Kidney epithelial cell (primary cell): Measurements from ENCODE around the gene OR52M1. TPM values are rescaled to one million over a fixed set of nuclear protein-coding genes. Genes with fewer than 3 reads are reported as not detected.

Source experiments
- DNase-seq: peaks from one replicate; pipeline ENCODE4 v3.0.0-alpha.2; 2010; ENCODE audit warnings: low read depth
- H3K27me3 ChIP-seq: 2 replicates; pipeline ENCODE4 v1.6.0; 2011; ENCODE audit warnings: low read length; ENCODE audit not compliant: control insufficient read depth, insufficient read depth
- H3K36me3 ChIP-seq: 2 replicates; pipeline ENCODE4 v1.5.1; 2011; ENCODE audit warnings: low read length; ENCODE audit not compliant: control insufficient read depth, insufficient read depth
- H3K4me3 ChIP-seq: 2 replicates; pipeline ENCODE4 v1.5.1; 2011; ENCODE audit warnings: low read depth, mild to moderate bottlenecking, control low read depth, low read length
- CTCF ChIP-seq: IDR thresholded peaks from 2 replicates; pipeline ENCODE4 v1.5.1; 2011; ENCODE audit warnings: mild to moderate bottlenecking, moderate library complexity, low read length, control low read depth, inconsistent platforms; ENCODE audit not compliant: insufficient read depth, poor library complexity, severe bottlenecking
- total RNA-seq: library from RNA; depleted of rRNA; stranded (reverse); fragments of >200 nt; gene quantifications from 2 replicates; pipeline ENCODE4 v1.2.3, GENCODE V29; 2015

Gene OR52M1
- total RNA-seq: not detected in 2 replicates

- no peak for TF ChIP-seq CTCF
These were observed at the start of gene OR52M1 for GRCh38 chr11:4544891-4545290. OR52M1 (plus strand) TSS chr11:4545191; CDS start chr11:4545191, 0 bp downstream.

GRCh38 chr11:4495487-4495886 is 49.5 kb upstream of the OR52M1 start:
- no peaks in the 10 kb centered on the region for H3K27me3 ChIP-seq
- no peak overlapping the region for H3K4me3 ChIP-seq
- DNase-seq: no peak
- TF ChIP-seq CTCF: no peak
- H3K36me3 ChIP-seq: no peaks in the 10 kb centered on the region

More at GRCh38 chr11:4544891-4545290, at the start of gene OR52M1:
- Histone ChIP-seq H3K4me3 (no peak within 1 kb of the TSS), H3K27me3 (no peaks in the 10 kb centered on the region), H3K36me3 (no peaks in the 10 kb centered on the region)
- DNase-seq: no peak

- no peak for DNase-seq
- no peak for TF ChIP-seq CTCF
- H3K4me3 ChIP-seq: no peak overlapping the region
- no peaks in the 10 kb centered on the region for H3K27me3 ChIP-seq
- no peaks in the 10 kb centered on the region for H3K36me3 ChIP-seq
These were observed 49.0 kb upstream of the OR52M1 start for GRCh38 chr11:4495986-4496385.

DNA sequence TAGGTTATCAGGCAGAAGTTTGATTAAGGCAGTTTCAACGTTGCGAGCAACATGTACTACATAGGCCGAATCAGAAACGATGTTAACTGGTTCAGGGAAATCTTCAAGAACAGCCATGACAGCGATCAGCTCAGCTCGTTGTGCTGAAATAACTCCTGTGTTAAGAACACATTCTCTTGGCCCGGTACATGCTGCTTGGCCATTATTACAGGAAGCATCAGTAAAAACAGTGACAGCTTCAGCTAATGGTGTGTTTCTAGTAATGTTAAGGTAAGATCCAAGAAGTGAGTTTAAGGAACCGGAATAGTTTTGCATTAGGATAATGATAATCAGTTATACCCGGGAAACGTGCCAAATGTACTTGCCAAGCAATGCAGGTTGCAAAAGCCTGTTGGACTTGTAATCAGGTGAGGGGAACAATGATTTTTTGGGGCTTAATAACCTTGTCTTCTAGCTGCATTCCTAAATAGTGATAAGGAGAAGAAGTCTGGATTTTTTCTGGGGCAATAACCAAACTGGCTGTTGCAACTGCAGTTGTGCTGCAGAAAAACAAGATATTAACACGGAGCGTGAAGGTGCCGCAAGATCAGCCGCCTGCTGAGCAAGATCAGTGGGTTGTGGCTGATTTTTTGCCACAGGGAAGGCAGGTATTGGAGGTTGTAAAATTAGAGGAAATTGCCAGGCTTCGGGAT is 48.3 kb upstream of the OR52M1 start:
- no peaks in the 10 kb centered on the region for H3K27me3 ChIP-seq
- no peak overlapping the region for H3K4me3 ChIP-seq
- no peak for DNase-seq
- no peaks in the 10 kb centered on the region for H3K36me3 ChIP-seq
- no peak for TF ChIP-seq CTCF

DNA sequence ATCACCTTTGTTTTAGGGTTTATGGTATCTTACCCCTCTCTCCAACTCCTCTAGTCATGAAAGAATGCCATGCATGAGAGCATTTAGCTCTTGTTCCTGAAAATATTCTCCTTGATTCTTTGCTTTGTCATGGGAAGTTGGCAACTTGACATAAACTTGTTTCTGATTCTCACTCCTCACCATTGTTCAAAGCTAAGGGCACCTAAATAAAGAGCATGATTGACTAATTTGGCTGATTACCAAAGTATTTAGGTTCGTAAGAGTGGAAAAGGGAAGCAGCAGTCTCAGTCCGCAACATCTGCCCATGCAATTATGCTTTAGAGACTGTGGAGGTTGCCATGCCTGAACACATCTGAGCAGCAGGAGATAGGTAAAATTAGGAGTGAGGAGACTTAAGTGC is 36.1 kb upstream of the OR52M1 start:
- no peak for DNase-seq
- no peaks in the 10 kb centered on the region for H3K36me3 ChIP-seq
- no peak for TF ChIP-seq CTCF
- H3K4me3 ChIP-seq: no peak overlapping the region
- no peaks in the 10 kb centered on the region for H3K27me3 ChIP-seq
